ENCODE measurements around the gene KLHL21.
"Not testable (repeated sequence)": the region's sequence is repeated elsewhere in the genome, so short reads cannot be mapped to it uniquely, and the experiment has no call there.

The KLHL21 gene

GRCh38 chr1:6602669-6603237 is at the start of gene KLHL21:
KLHL21 (minus strand) TSS chr1:6602869; CDS start chr1:6602817, 52 bp downstream.
- no peak for DNase-seq

DNA sequence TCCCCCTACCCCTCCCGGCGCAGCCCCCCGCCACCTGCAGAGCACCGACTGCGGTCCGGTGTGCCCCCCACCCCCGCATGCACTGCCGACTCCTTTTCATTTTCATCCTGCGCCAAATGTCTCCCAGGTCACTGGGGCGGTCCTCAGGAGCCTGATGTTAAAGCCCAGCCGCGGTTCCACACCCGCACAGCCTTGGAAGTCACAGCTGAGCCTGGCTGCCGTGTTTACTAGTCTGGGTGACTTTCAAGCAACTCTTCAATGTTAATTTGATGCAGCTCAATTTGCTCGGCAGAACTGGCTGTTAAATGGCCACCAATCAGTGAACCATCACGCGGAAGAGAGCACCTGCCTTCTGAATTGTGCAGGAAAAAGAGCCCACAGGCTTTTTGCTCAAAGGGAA is 49.2 kb upstream of the KLHL21 start:
- DNase-seq = no peak

- DNase-seq = no peak
Observed at GRCh38 chr1:6648556-6648955, 45.9 kb upstream of the KLHL21 start.

GRCh38 chr1:6646499-6647148 is 44.0 kb upstream of the KLHL21 start:
- DNase-seq = no peak

GRCh38 chr1:6645018-6645417 is 42.3 kb upstream of the KLHL21 start:
- DNase-seq = no peak

DNA sequence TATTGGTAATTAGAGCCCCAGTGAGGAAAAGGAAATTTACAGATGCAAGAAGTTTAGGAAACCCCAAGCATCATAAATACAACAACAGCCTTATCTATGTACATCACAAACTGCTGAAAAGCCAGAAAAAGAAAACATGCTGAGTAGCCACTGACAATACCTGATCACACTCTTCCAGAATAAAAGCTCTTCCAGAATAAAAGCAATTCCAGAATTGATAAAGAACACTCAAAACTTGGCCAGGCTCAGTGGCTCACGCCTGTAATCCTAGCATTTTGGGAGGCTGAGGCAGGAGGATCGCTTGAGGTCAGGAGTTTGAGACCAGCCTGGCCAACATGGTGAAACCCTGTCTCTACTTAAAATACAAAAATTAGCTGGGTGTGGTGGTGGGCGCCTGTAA is 38.2 kb upstream of the KLHL21 start:
- DNase-seq = not testable (repeated sequence)

GRCh38 chr1:6638226-6638625 is 35.6 kb upstream of the KLHL21 start:
- no peak for DNase-seq

- no peak for DNase-seq
Observed at GRCh38 chr1:6637770-6638169, 35.1 kb upstream of the KLHL21 start.

DNA sequence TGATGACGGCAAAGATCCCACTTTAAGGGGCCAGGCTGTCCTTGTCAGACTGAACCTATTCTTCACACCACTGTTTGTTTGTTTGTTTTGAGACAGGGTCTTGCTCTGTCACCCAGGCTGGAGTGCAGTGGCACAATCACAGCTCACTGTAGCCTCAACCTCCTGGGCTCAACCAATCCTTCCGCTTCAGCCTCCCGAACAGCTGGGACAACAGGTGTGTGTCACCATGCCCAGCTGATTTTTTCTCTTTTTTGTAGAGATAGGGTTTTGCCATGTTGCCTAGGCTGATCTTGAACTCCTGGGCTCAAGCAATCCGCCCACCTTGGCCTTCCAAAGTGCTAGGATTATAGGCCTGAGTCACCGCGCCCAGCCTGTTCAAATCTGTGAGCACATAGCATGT is 34.1 kb upstream of the KLHL21 start:
- DNase-seq = not testable (repeated sequence)

GRCh38 chr1:6635910-6636760 is 33.5 kb upstream of the KLHL21 start:
- no peak for DNase-seq

GRCh38 chr1:6635161-6635909 is 32.7 kb upstream of the KLHL21 start:
- no peak for DNase-seq

DNA sequence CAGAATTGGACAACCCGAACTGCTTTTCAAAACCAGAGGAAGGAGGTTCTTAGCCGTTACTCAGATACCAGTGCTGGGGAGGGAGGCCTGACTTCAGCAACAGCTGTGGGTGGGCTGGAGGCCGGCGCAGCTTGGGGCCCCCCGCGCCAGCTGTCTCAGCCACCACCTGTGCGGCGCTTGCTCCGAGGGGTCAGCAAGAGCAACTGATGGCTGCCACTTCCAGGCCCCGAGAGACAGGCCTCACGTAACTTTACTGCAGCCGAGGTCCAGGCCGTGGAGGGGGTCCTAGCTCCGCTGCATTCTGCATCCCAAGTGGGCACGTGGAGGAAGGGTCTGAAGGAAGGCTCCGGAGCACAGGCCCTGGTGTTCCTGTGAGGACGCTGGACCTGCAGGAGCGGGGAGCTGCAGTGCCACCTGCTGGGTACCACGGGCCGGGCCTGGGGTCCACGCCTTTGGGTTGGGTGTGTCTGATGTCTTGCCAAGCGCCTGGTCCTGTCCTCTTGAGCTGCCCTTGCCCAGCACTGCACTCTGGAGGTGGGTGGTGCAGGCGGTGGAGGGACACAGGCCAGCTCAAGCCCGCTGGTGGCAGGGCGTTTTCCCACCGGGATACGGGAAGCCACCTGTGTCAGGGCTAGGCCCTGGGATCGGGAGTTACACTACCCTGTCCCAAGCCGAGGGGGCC is 31.8 kb upstream of the KLHL21 start:
- DNase-seq = no peak

- DNase-seq = no peak
Observed at GRCh38 chr1:6632588-6633514, 30.2 kb upstream of the KLHL21 start.

GRCh38 chr1:6631058-6631457 is 28.4 kb upstream of the KLHL21 start:
- DNase-seq = no peak

- no peak for DNase-seq
Observed at GRCh38 chr1:6630027-6630426, 27.4 kb upstream of the KLHL21 start.

DNA sequence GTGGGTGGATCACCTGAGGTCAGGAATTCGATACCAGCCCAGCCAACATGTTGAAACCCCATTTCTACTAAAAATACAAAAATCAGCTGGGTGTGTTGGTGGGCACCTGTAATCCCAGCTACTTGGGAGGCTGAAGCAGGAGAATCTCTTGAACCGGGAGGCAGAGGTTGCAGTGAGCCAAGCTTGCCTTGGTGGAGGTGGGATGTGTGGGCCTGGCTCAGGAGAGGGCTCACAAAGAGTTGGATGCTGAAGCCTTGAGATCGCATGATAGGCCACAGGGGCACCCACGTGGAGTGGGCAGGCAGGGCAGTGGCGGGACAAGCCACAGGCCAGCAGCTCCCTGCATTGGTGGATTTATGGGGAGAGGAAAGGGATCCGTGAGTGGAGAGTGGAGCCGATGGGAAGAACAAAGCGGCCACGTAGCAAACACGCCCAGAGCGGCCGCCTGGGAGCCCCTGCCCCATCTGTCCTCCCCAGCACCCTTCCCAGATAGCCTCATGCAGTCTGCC is 26.4 kb upstream of the KLHL21 start:
- DNase-seq = no peak

GRCh38 chr1:6627841-6628545 is 25.3 kb upstream of the KLHL21 start:
- no peak for DNase-seq

DNA sequence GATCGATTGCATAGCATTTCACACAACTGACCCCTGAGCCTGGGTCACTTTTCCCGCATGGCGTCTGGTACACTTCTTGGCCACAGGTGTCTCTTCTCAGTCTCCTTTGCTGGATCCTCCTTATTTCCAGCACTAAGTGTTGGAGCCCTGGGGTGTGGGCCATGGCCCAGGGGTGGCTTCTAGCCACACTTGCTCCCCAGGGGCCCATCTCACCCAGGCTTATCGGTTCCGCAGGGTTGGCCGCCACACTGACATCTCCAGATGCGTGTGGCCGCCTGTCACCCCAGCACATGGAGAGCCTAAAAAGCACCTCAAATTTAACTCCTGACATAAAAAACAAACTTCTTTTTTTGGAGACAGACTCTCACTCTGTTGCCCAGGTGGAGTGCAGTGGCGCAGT is 24.4 kb upstream of the KLHL21 start:
- DNase-seq = no peak

GRCh38 chr1:6625584-6626149 is 23.0 kb upstream of the KLHL21 start:
- no peak for DNase-seq

All from NCI-H187 treated with DMSO at 0.1 percent for 48 hours (cell line).